ENCODE measurements around the gene DNASE2B. TPM values are rescaled to one million over a fixed set of nuclear protein-coding genes. Genes with fewer than 3 reads are reported as not detected.

Gene DNASE2B
- total and polyA plus RNA-seq, 7 experiments from 2014 or later: not detected

DNA sequence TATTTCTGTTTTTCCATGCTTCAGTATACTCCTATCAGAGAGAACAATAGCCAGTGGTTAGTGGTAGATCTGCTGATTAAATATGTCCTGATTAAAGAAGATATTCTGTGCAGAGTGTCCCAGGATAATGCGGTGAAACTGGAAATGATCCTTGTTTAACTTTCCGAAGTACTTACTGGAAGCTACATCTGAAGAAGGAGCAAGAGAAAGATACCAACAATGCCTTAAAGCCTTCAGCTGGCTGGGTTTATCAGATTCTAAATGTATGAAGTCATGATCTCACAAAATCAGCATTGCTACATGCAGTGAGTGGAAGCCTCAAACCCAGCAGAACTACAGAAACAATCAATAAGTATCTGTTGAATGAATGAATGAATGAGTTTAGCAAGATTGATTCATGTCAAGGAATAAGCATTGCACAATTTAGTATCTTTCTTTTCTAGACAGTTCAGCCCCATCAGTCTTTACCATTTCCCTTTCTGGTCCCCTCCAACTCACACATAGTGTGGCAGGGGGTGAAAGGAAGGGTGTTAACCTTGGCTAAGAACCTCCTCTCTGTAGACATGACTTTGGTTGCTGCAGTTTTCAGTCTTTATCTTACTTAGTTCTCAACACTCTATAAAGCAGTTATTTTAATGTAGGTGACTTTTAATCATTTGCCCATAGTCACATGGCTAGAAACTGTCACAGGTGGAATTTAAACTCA lies 24.7 kb upstream of the DNASE2B start:
- ChIA-PET CTCF (no interaction called here), POLR2A (no interaction called here)
- H3K27me3 ChIP-seq (ENCODE audit: control insufficient read depth in 2 of 2, insufficient read depth in 2 of 2, low read length in 2 of 2): no peaks in the 10 kb centered on the region

DNA sequence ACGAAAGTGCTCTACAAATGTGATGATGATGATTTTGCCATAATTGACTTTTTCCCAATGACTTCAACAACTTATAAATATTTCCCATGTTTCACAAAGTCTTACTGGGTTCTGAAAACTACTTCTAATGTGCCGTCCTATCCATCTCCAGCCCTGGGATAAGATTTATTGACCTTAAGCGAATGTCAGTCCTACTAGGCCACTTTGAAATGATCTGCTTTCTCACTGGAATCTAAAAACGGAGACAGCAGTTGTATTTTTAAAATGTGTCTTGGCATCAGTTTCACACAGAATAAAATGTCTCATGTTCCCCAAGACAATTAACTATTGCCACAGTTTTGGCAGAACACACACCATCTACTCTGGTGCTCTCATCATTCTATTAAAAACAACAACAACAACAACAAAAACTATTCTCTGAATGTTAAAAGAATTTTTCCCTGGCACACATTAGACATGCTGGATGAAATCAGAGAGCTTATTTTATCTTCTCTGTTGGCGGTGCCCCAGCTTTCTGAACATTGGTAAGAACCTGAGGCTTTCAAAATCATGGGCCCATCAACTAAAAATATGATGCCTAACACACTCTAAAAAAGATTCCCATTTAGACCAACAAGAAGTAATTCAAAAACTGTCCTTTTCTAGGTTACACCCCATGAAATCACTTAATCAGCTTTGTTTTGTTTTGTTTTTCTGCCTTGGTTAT lies 23.1 kb upstream of the DNASE2B start:
- peaks cover 0 to under 1% (median 0%) of the 10 kb centered on the region in 5 donors for H3K27me3 Mint-ChIP-seq
- ChIA-PET POLR2A (no interaction called here), CTCF (no interaction called here)
- H3K36me3 ChIP-seq (ENCODE audit: control insufficient read depth in 2 of 3, insufficient read depth in 3 of 3, low read length in 3 of 3): no peaks in the 10 kb centered on the region
- no peak overlapping the region for H3K4me3 ChIP-seq (ENCODE audit: low read length)
- H3K27ac Mint-ChIP-seq: no peak overlapping the region
- intact Hi-C loops (cut with micrococcal nuclease): no loop called here
- H3K9me3 ChIP-seq (ENCODE audit: control insufficient read depth in 2 of 3, low read length in 3 of 3): no peaks in the 10 kb centered on the region
- H3K4me3 Mint-ChIP-seq: no peak overlapping the region
- no peak for ATAC-seq
- H3K4me1 ChIP-seq (ENCODE audit: control insufficient read depth in 2 of 2, insufficient read depth in 2 of 2, low read length in 2 of 2): no peaks in the 10 kb centered on the region
- H3K4me1 Mint-ChIP-seq: peaks cover 0 to 2% (median 0%) of the 10 kb centered on the region in 7 donors
- no peak for DNase-seq
- peaks cover 0 to 3% (median 0%) of the 10 kb centered on the region in 11 donors for H3K9me3 Mint-ChIP-seq
- no peaks in the 10 kb centered on the region for H3K27me3 ChIP-seq (ENCODE audit: control insufficient read depth in 2 of 2, insufficient read depth in 2 of 2, low read length in 2 of 2)
- peaks cover 0 to 5% (median 0%) of the 10 kb centered on the region in 5 donors for H3K36me3 Mint-ChIP-seq
- no peak overlapping the region for H3K27ac ChIP-seq (ENCODE audit: low read depth, low read length)

More for the DNA sequence above, 24.7 kb upstream of the DNASE2B start:
- intact Hi-C loops (cut with micrococcal nuclease): no loop called here
- H3K4me3 Mint-ChIP-seq: no peak overlapping the region
- peaks cover 0 to 2% (median 0%) of the 10 kb centered on the region in 7 donors for H3K4me1 Mint-ChIP-seq
- DNase-seq (no peak), ATAC-seq (peak; percentile 37)
- peaks cover 0 to 3% (median 0%) of the 10 kb centered on the region in 11 donors for H3K9me3 Mint-ChIP-seq
- peaks cover 0 to 5% (median 0%) of the 10 kb centered on the region in 5 donors for H3K36me3 Mint-ChIP-seq
- no peak overlapping the region for H3K27ac Mint-ChIP-seq
- Histone ChIP-seq H3K4me1 (ENCODE audit: control insufficient read depth in 2 of 2, insufficient read depth in 2 of 2, low read length in 2 of 2) (no peaks in the 10 kb centered on the region), H3K4me3 (ENCODE audit: low read length) (no peak overlapping the region), H3K9me3 (ENCODE audit: control insufficient read depth in 2 of 3, low read length in 3 of 3) (no peaks in the 10 kb centered on the region), H3K36me3 (ENCODE audit: control insufficient read depth in 2 of 3, insufficient read depth in 3 of 3, low read length in 3 of 3) (no peaks in the 10 kb centered on the region), H3K27ac (ENCODE audit: low read depth, low read length) (no peak overlapping the region)
- no peaks in the 10 kb centered on the region for H3K27me3 Mint-ChIP-seq

DNA sequence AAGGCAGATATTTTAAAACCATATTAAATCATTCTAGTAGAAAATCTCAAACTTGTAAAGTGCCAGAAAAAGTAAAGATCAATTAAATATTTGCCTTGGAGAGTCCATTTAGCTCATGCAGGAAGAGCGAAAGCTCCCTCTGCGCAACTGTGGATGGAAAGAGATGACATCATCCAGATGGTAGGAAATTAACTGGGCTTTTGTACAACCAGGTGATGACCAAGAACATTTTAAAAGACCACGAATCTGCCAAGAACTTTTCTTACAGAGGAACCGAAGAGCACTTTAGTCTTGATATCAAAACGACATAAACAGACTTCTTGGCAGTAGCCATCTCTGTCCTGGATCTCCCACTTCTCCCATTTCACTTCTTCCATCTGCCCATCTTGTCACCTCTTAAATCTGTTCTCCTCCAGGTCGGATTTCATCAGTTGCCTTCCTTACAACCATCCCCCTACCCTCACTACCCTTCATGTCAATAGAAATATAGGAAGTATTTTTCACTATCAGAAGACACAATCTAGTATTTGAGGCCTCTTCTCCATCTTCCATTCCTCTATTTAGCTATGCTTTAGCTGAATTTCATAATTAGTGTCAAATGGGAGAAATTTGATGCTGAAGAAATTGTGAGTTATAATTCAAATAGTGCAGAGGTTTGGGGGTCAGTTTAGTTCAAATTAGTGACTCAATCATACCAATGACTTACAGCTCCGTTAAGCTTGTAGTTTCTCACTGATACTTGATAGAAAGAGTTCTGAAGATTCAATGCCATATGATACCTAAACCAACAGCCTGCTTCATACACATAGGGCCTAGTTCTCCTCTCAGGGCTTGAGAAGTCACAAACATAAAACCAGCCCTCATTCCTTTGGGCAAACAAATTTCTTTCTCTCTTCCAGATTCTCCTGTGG lies 22.0 kb upstream of the DNASE2B start:
- intact Hi-C loops (cut with micrococcal nuclease): no loop called here
- H3K4me3 Mint-ChIP-seq: no peak overlapping the region
- peaks cover 0 to 3% (median 0%) of the 10 kb centered on the region in 5 donors for H3K27me3 Mint-ChIP-seq
- H3K27me3 ChIP-seq (ENCODE audit: control insufficient read depth in 2 of 2, insufficient read depth in 2 of 2, low read length in 2 of 2): no peaks in the 10 kb centered on the region
- ATAC-seq (no peak), DNase-seq (no peak)
- no peak overlapping the region for H3K4me3 ChIP-seq (ENCODE audit: low read length)
- peaks cover 0 to 5% (median 0%) of the 10 kb centered on the region in 5 donors for H3K36me3 Mint-ChIP-seq
- no peak overlapping the region for H3K27ac ChIP-seq (ENCODE audit: low read depth, low read length)
- H3K27ac Mint-ChIP-seq: no peak overlapping the region
- no peaks in the 10 kb centered on the region for H3K9me3 ChIP-seq (ENCODE audit: control insufficient read depth in 2 of 3, low read length in 3 of 3)
- peaks cover 0 to 3% (median 0%) of the 10 kb centered on the region in 11 donors for H3K9me3 Mint-ChIP-seq
- ChIA-PET POLR2A (no interaction called here), CTCF (no interaction called here)
- H3K4me1 ChIP-seq (ENCODE audit: control insufficient read depth in 2 of 2, insufficient read depth in 2 of 2, low read length in 2 of 2): no peaks in the 10 kb centered on the region
- peaks cover 0 to 2% (median 0%) of the 10 kb centered on the region in 7 donors for H3K4me1 Mint-ChIP-seq
- no peaks in the 10 kb centered on the region for H3K36me3 ChIP-seq (ENCODE audit: control insufficient read depth in 2 of 3, insufficient read depth in 3 of 3, low read length in 3 of 3)

DNA sequence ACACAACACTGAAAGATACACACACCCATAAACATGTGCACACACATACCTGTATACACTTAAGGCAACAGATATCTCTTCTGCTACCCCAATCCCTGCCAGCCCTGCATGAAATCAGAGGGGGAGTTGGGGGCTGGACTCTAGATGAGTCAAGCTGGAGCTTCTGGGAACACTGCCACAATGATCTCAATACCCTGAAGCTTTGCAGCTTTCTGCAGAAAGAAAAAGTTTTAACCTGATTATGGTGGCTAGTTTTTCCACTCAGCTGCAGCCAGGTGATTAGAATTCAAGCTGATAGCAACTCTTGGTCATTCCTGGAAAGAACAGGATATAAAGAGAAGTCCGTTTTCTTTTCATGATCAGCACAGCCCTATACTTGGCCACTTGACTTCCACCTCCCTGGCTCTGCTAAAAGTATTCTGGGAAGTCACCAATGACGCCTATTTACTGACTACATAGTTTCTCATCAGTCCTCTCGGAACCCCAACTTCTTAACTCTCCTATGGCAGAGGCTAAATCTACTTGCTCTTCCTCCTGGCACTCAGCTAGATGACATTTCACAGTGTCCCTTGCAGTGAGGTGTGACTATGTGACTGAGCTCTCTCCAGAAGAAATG lies 20.7 kb upstream of the DNASE2B start:
- Mint-ChIP-seq H3K9me3 (peaks cover 0 to under 1% (median 0%) of the 10 kb centered on the region in 11 donors), H3K4me3 (no peak overlapping the region), H3K27me3 (peaks cover 0 to 3% (median 2%) of the 10 kb centered on the region in 5 donors), H3K36me3 (peaks cover 0 to under 1% (median 0%) of the 10 kb centered on the region in 5 donors), H3K4me1 (peaks cover 0 to 2% (median 0%) of the 10 kb centered on the region in 7 donors), H3K27ac (peak overlapping the region in 1 of 9 donors; percentile 30)
- no peak overlapping the region for H3K4me3 ChIP-seq (ENCODE audit: low read length)
- DNase-seq: no peak
- intact Hi-C loops (cut with micrococcal nuclease): no loop called here
- no peaks in the 10 kb centered on the region for H3K9me3 ChIP-seq (ENCODE audit: control insufficient read depth in 2 of 3, low read length in 3 of 3)
- H3K27me3 ChIP-seq (ENCODE audit: control insufficient read depth in 2 of 2, insufficient read depth in 2 of 2, low read length in 2 of 2): no peaks in the 10 kb centered on the region
- ATAC-seq: no peak
- ChIA-PET POLR2A (no interaction called here), CTCF (interaction anchor here (0.7 kb wide), 1 partner anchor 236 kb away, joined by 3 read pairs; no protein-coding TSS in a partner anchor)
- no peak overlapping the region for H3K27ac ChIP-seq (ENCODE audit: low read depth, low read length)
- no peaks in the 10 kb centered on the region for H3K36me3 ChIP-seq (ENCODE audit: control insufficient read depth in 2 of 3, insufficient read depth in 3 of 3, low read length in 3 of 3)
- H3K4me1 ChIP-seq (ENCODE audit: control insufficient read depth in 2 of 2, insufficient read depth in 2 of 2, low read length in 2 of 2): no peaks in the 10 kb centered on the region

DNA sequence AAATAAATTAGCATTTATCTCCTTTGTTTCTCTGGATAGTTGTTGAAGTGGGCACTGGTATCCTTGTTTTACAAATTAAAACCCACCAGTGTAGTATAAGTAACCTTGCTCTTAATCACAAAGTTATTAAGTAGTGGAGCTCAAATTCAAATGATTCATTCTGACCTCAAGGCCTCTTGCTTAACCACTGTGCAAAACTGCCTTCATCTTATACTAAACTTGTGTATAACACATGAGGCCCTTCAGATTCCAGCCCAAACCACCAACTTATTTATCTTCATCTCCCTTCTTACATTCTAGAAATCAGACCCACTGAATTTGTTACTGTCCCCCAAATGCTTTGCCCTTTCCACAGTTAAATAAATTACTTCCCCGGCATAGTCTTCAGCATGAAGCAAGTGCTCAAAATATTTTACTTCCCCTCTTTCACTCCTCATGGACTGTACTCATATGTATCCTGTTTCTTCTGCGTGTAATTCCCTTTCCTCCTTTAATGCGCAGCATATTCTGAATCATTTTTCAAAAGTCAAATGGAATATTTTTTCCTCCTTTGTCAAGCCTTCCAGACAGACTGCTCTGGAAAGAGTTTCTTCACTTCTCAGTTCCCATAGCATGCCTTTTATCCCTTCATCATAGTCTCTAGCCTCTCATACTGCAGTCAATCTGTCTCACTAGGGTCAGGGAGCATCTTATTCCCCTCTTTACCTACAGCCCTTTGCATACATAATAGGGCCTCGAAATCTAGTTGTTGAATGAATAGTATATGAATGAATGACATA lies 19.0 kb upstream of the DNASE2B start:
- Histone ChIP-seq H3K36me3 (ENCODE audit: control insufficient read depth in 2 of 3, insufficient read depth in 3 of 3, low read length in 3 of 3) (no peaks in the 10 kb centered on the region), H3K4me1 (ENCODE audit: control insufficient read depth in 2 of 2, insufficient read depth in 2 of 2, low read length in 2 of 2) (no peaks in the 10 kb centered on the region), H3K9me3 (ENCODE audit: control insufficient read depth in 2 of 3, low read length in 3 of 3) (no peaks in the 10 kb centered on the region), H3K27me3 (ENCODE audit: control insufficient read depth in 2 of 2, insufficient read depth in 2 of 2, low read length in 2 of 2) (no peaks in the 10 kb centered on the region), H3K27ac (ENCODE audit: low read depth, low read length) (no peak overlapping the region), H3K4me3 (ENCODE audit: low read length) (no peak overlapping the region)
- POLR2A ChIA-PET: no interaction called here
- peaks cover 0 to 7% (median 5%) of the 10 kb centered on the region in 5 donors for H3K27me3 Mint-ChIP-seq
- H3K36me3 Mint-ChIP-seq: no peaks in the 10 kb centered on the region
- H3K27ac Mint-ChIP-seq: no peak overlapping the region
- H3K4me1 Mint-ChIP-seq: no peaks in the 10 kb centered on the region
- CTCF ChIA-PET: no interaction called here
- no peaks in the 10 kb centered on the region for H3K9me3 Mint-ChIP-seq
- DNase-seq (no peak), ATAC-seq (peak; percentile 47)
- intact Hi-C loops (cut with micrococcal nuclease): no loop called here
- H3K4me3 Mint-ChIP-seq: no peak overlapping the region

- intact Hi-C loops (cut with micrococcal nuclease): no loop called here
- CTCF ChIA-PET: no interaction called here
- H3K9me3 ChIP-seq (ENCODE audit: control insufficient read depth in 2 of 3, low read length in 3 of 3): no peaks in the 10 kb centered on the region
- no peak overlapping the region for H3K27ac ChIP-seq (ENCODE audit: low read depth, low read length)
- no peaks in the 10 kb centered on the region for H3K9me3 Mint-ChIP-seq
- no peak overlapping the region for H3K4me3 Mint-ChIP-seq
- H3K4me1 ChIP-seq (ENCODE audit: control insufficient read depth in 2 of 2, insufficient read depth in 2 of 2, low read length in 2 of 2): no peaks in the 10 kb centered on the region
- no peak overlapping the region for H3K4me3 ChIP-seq (ENCODE audit: low read length)
- ATAC-seq: no peak
- no peaks in the 10 kb centered on the region for H3K36me3 Mint-ChIP-seq
- no peaks in the 10 kb centered on the region for H3K36me3 ChIP-seq (ENCODE audit: control insufficient read depth in 2 of 3, insufficient read depth in 3 of 3, low read length in 3 of 3)
- no peak overlapping the region for H3K27ac Mint-ChIP-seq
- H3K27me3 Mint-ChIP-seq: peaks cover 0 to 8% (median 6%) of the 10 kb centered on the region in 5 donors
- no peaks in the 10 kb centered on the region for H3K4me1 Mint-ChIP-seq
- H3K27me3 ChIP-seq (ENCODE audit: control insufficient read depth in 2 of 2, insufficient read depth in 2 of 2, low read length in 2 of 2): no peaks in the 10 kb centered on the region
- DNase-seq: no peak
- POLR2A ChIA-PET: no interaction called here
These were observed 18.4 kb upstream of the DNASE2B start for GRCh38 chr1:84379917-84380180.
